Amniotic stem cell (primary cell): ENCODE data around the gene CALR.
"Not testable (repeated sequence)": the region's sequence is repeated elsewhere in the genome, so short reads cannot be mapped to it uniquely, and the experiment has no call there.

Experiments used
- DNase-seq: peaks from one replicate; lab custom pipeline; 2025; lab: John Stamatoyannopoulos, UW

Gene CALR

DNA sequence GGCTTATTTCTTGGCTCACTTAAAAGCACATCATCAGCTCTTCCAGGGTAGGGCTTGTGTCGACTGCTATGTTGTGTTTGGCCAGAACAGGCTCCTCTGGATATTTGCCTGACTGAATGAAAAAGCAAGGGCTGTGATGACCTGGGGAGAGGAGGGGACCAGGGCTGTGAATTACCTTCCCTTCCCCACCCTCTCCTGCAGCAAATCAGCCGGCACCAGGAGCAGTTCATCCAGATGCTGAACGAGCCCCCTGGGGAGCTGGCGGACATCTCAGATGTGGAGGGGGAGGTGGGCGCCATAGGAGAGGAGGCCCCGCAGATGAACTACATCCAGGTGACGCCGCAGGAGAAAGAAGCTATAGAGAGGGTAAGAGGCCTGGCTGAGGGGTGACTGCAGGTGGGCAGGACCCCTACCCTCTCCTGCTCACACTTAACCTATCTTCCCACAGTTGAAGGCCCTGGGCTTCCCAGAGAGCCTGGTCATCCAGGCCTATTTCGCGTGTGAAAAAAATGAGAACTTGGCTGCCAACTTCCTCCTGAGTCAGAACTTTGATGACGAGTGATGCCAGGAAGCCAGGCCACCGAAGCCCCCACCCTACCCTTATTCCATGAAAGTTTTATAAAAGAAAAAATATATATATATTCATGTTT lies 14.2 kb downstream of the CALR start:
- peak; percentile 59 for DNase-seq

DNA sequence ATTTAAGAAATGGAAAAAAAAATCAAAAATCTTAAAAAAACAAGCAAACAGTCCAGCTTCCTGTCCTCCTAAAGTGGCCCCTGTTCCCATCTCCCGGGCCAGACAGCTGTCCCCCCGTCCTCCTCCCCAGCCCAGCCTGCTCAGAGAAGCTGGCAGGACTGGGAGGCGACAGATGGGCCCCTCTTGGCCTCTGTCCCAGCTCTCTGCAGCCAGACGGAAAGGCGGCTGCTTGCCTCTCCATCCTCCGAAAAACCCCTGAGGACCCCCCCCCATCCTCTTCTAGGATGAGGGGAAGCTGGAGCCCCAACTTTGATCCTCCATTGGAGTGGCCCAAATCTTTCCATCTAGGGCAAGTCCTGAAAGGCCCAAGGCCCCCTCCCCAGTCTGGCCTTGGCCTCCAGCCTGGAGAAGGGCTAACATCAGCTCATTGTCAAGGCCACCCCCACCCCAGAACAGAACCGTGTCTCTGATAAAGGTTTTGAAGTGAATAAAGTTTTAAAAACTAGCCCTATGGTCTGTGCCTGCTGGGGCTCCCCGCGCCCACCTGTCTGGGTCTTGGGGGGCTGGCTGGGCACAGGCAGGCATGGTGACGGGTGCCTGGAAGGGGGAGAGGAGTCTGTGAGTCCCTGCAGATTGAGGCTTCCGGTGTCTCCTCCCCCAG lies 14.9 kb downstream of the CALR start:
- DNase-seq: no peak

DNA sequence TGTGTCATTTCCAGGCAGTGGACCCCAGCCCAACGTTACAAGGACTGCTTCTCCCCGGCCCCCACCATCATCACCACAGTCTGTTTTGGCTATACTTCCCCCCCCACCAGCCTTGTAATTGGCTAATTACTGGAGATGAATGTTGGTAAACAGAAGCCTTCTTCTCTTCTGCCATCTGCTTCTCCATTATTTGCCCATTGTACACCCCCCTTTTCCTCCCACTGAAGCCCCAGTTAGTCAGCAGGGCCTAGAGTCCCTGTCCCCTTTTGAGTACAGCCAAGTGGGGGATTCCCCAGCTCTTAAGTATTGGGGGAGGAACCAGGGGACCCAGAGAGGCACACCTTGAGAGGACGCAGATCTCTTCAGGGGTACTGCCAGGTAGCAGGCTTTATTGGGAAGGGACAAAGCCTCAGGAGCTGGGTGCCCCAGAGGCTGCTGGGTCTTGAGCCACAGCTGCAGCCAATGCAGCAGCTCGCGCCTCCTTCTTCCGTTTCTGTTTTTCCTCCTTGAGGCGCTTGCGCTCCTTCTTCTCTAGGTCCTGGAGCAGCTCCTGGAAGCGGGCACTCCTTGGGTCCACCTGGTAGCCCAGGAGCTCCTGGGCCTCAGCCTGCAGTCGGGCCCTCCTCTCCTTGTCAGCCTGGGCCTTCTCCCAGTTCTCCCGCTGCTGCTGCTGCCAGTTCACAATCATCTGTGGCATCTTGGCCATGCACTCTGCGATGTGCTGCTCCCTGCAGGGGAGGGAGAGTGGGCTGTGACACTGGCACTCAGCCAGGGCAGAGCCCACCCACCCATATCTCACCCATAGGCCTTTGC lies 15.6 kb downstream of the CALR start:
- no peak for DNase-seq

DNA sequence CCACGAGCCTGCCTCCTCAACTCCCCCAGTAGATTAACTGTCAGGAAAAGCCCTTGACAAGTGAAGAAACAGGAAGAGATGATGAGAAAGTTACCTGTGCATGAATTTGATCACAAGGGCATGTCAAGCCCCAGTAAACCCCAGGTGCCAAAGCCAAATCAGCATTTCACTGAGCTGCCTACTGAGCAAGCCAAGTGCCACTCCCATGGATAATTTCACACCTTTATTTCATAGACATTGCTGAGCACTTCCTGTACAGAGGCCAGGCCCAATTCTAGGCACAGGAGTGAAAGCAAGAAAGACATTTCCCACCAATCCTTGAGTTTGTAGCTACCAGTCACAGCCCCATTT lies 16.2 kb downstream of the CALR start:
- no peak for DNase-seq

DNA sequence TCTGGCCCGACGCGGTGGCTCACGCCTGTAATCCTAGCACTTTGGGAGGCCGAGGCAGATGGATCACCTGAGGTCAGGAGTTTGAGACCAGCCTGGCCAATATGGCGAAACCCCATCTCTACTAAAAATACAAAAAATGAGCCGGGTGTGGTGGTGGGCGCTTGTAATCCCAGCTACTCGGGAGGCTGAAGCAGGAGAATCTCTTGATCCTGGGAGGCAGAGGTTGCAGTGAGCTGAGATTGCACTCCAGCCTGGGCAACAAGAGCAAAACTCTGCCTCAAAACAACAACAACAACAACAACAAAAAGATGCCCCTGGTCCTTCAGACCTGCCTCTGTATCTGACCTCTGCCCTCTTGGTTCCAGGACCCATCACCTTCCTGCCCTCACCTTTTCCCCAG lies 17.2 kb downstream of the CALR start:
- not testable (repeated sequence) for DNase-seq

DNA sequence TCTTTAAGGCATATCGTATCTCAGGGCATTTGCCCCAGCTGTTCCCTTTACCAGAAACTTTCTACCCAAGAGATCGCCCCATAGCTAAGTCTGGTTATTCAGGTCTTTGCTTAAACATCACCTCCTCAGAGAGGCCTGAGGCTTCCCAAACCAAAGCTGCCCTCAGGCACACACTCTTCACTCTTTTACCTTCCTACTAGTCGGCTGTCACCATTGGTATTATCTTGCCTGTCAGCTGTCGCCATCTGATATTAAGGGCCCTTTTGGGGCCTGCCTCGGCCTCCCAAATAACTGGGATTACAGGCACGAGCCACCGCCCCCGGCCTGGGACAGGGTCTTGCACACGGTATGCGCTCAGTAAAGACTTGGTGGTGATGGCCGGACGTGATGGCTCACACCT lies 17.6 kb downstream of the CALR start:
- no peak for DNase-seq

DNA sequence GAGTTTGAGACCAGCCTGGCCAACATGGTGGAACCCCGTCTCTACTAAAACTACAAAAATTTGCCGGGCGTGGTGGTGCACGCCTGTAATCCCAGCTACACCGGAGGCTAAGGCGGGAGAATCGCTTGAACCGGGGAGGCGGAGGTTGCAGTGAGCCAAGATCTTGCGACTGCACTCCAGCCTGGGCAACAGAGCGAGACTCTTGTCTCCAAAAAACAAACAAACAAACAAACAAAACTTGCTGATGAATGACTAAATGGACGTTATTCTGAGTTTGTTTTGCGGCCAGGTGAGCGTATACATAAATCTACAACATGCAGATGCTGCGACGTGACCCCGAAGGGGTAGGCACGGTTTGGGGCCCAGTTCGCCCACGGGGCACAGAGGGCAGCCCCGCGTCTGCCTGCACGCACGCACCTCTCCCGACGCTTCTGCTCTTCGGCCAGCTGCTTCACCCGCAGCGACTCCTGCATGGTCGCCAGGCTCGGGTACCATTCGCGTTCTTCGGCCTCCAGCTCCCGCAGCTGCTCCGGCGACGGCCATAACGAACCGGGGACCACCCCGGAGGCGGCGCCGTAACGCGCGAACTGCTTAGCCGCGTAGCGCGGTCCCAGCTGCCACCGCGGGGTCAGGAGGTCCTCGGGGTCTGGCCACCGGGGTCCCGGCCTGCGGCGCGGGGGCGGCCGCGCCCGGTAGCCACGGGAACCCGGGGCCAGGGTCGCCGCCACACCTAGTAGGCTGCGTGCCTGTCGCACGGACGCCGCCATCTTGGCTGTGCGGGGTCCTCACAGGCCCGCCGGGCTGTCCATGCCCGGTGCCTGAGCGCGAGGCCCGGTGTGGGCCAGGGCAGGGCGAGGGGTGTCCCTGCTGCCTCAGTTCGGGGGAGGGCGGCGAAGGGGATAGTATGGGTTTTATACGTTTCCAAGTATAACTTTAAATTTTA lies 18.3 kb downstream of the CALR start, which contains the start of gene GADD45GIP1:
Gene GADD45GIP1, minus strand, starts transcription at position 778 of the 943 bp plus-strand sequence. Its CDS starts 11 bp downstream, at position 767.
- peak; percentile 40 for DNase-seq

DNA sequence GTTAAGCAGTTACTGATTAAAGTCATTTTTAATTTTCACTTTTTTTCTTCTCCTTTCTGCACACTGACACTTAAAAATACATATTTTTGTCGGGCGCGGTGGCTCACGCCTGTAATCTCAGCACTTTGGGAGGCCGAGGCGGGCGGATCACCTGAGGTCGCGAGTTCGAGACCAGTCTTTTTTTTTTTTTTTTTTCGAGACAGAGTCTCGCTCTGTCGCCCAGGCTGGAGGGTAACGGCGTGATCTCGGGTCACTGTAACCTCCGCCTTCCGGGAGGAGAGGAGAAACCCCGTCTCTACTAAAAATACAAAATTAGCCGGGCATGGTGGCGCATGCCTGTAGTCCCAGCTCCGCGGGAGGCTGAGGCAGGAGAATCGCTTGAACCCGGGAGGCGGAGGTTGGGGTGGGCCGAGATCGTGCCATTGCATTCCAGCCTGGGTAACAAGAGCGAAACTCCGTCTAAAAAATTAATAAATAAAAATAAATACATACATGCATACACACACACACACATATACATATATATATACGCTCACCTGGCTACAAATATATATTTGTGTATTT lies 19.1 kb downstream of the CALR start:
- DNase-seq: not testable (repeated sequence)

DNA sequence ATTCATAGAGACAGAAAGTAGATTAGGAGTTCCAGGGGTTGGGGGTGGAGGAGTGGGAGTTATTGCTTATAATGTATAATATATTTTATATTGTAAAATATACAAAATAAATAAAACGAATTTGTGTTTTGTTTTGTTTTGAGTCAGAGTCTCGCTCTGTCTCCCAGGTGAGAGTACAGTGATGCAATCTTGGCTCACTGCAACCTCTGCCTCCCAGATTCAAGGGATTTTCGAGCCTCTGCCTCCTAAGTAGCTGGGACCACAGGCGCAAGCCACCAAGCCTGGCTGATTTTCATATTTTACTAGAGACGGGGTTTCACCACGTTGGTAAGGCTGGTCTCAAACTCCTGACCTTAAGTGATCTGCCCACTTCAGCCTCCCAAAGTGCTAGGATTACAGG lies 21.1 kb downstream of the CALR start:
- no peak for DNase-seq

DNA sequence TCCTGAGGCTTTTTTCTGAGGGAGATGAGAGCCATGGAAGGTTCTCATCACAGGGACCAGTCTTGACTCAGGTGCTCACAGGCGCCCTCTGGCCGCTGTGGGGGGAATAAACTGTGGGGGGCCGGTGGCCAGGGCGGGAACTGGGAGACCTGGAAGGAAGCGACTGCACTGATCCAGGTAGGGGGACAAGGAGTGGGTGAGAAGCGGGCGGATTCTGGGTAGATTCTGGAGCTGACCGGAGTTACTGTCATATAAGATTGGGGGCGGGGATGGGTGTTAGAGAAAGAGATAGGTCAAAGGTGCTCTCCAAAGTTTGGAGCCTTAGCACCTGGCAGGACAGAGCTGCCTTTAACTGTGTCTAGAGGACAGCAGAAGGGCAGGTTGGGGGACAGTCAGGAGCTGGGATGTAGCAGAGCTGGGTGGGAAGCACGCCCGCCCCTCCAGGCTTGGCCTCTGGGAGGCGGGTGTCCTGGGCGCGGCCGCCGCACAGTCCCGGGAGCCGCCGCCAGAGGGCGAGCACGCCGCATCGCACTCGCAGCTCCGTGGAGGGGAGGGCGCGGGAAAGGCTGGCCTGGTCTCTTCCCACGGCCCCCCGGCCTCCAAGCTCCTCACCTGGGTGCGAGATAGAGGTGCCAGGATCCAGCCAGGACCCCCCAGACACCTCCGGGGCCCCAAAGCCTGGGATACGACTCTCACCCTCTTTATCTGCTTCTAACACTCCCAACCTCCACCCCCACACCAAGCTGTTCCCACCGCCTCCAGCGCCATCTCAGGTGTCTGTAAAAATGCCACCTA lies 26.8 kb downstream of the CALR start:
- DNase-seq: peak; percentile 12

DNA sequence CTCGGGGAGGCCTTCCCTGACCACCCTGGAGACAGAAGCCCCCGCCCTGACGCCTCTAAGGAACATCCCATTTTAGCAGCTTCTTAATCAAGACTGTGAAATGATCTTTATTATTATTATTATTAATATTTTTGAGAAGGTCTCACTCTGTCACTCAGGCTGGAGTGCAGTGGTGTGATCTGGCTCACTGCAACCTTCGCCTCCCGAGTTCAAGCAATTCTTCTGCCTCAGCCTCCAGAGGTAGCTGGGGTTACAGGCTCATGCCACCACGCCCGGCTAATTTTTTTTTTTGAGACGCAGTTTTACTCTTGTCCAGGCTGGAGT lies 27.4 kb downstream of the CALR start:
- DNase-seq: no peak

DNA sequence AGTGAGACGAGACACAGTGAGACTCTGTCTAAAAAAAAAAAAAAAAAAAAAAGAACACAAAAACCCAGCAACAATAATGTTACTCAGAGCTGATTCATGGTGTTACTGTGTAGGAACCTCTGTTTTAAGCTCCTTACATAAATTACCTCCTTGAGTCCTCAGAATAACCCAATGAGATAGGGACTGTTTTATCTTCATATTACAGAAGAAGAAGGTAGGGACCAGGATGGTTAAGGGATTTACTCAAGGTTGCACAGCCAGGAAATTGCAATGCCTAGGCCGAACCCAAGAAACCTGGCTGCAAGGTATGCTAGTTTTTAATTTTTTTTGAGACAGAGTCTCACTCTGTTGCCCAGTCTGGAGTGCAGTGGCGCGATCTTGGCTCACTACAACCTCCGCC lies 29.5 kb downstream of the CALR start:
- DNase-seq: no peak

DNA sequence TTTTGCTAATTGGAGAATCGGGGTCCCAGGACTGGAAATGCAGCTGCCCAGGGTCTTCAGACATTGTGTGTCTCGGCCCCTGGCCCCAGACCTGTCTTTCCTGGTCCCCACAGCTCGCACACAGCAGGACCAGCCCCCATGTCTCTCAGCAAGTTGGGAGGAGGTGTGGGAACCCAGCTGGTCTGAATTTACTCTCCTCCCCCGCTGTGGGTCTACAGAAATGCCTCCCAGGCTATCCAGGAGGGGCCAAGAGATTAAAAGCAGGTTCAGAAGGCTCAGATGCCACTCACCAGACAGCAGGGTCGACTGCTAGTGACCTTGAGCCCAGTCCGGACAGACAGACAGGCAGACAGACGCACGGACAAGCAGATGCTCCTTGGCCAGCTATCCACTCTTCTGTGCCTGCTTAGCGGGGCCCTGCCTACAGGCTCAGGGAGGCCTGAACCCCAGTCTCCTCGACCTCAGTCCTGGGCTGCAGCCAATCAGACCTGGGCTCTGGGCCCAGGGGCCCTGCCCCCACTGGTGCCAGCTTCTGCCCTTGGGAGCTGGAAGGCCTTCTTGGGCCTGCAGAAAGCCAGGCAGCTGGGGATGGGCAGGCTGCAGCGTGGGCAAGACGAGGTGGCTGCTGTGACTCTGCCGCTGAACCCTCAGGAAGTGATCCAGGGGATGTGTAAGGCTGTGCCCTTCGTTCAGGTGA lies 31.0 kb downstream of the CALR start, which contains the start of gene DAND5:
Gene DAND5, plus strand, starts transcription at position 285 of the 697 bp plus-strand sequence. Its CDS starts 85 bp downstream, at position 370.
- no peak for DNase-seq

DNA sequence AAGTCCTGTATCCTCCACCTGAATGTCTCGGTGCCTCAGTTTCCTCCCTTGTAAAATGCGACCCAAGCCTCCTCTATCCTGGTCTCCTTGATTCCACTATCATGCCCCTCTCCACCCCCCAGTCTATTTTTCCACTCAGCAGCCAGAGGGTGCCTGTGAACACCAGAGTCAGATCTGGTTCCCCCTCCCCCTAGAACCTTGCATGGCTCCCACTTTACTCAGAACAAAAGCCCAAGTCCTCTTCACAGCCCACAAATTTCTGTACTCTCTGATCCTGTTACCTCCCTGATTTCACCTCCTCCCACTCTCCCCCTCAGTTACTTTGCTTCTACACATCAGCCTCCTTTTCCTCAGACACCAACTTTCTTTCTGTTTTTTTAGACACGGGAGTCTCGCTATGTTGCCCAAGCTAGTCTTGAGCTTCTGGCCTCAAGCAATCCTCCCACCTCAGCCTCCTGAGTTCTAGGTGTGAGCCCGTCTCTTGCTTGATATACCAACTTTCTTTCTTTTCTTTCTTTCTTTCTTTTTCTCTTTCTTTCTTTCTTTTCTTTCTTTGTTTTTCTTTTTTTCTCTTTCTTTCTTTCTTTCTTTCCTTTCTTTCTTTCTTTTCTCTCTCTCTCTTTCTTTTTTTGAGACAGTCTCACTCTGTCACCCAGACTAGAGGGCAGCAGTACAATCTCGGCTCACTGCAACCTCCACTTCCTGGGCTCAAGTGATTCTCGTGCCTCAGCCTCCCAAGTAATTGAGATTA lies 31.8 kb downstream of the CALR start:
- DNase-seq: no peak

DNA sequence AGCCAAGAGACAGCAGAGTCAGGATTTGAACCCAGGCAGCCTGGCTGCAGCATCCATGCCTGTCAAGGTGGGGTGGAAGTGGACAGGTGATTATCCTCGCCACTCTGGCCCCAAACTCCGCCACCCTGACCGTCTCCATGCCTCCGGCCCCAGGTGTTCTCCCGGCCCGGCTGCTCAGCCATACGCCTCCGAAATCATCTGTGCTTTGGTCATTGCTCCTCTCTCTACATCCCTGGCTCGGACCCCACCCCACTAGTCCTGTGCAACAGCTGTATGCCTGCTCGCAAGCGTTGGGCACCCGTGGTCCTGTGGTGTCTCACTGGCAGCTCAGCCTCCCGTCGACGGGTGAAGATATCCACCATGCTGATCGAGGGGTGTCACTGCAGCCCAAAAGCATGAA lies 34.8 kb downstream of the CALR start:
- DNase-seq: no peak

DNA sequence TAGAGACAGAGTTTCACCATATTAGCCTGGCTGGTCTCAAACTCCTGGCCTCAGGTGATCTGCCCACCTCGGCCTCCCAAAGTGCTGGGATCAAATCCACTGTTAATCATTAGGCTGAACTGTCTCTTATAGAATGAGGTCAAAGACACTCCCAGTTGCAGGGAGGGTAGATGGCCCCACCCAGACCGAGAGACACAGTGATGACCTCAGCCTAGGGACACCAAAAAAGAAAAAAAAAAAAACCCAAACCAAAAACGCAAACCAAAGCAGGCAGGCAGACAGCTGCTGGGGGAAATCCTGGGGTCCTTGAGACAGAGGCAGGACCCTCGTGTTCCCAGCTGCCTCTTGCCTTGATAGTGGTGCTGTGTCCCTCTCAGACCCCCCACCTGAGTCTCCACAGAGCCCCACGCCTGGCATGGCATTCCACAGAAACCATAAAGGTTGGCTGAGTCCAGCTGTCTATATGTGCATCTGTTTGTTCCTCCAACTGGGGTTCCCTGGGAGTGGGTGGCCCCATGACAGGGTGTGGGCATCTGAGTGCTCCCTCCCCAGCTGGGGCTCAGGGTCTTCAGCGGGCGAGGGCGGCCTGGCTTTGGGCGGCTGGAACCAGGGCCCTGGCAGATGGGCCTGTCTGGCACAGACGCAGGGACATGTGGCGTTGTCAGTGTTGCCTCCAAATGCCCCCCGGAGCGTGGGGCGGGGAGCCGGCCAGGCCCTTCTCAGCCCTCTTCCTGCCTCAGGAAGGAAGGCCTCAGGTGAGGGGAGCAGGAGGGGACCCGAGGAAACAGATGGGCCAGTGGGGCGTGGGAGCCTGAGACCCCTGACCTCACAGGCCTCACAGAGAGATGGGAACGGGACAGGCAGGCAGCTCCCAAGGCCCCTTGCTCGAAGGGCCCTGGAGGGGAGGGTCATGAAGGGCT lies 36.2 kb downstream of the CALR start:
- no peak for DNase-seq

DNA sequence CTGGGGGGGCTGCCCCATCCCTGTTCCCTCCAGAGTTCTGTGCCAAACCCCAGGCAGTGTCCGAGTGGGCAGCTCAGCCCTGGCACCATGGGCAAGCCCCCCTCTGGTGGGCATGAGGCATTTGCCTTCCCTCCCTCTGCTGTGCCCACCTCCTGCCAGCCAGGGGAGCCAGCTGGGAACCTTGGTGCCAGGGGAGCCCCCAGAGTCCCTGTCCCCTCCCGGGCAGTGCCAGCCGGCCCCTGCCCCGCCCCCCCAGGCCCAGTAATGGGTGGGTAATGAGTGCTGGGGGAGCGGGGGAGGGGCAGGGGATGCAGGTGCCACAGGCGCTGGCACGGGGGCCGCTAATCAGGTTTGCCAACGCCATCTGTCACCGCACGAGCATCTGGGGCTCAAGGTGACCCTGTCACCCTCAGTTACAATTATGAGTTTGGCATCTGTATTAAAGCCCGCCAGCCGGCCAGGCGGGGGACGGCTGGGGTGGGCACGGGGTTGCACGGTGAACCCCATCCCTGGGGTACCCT lies 36.9 kb downstream of the CALR start:
- DNase-seq: no peak

DNA sequence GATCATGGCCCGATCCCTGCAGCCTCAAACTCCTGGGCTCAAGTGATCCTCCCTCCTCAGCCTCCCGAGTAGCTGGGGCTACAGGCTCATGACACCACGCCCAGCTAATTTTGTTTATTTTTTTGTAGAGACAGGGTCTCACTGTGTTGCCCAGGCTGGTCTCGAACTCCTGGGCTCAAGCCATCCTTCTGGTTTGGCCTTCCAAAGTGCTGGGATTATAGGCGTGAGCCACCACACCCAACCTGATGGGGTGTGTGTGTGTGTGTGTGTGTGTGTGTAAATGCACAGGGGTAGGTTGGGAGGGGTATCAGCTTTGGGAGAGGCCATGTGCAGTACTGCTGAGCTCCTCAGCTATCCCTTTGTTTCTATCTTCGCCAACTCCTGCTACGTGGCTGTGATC lies 37.7 kb downstream of the CALR start:
- DNase-seq: not testable (repeated sequence)
